ENCODE data around the gene ICAM3.
A peak's percentile ranks its signal among the peaks of the same experiment; 100 is the strongest.

ICAM3 gene

DNA sequence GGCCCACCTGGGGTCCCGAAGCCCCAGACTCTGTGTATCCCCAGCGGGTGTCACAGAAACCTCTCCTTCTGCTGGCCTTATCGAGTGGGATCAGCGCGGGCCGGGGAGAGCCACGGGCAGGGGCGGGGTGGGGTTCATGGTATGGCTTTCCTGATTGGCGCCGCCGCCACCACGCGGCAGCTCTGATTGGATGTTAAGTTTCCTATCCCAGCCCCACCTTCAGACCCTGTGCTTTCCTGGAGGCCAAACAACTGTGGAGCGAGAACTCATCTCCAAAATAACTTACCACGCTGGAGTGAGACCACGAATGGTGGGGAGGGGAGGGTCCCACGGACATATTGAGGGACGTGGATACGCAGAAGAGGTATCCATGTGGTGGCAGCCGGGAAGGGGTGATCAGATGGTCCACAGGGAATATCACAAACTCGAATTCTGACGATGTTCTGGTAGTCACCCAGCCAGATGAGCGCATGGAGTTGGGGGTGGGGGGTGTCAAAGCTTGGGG, 50.7 kb downstream of the ICAM3 start:
- H3K27me3 ChIP-seq (replicated peaks), result peaks cover 37% of the 10 kb centered on the region
- no peak for DNase-seq
- no peak overlapping the region for H3K27ac ChIP-seq
- peak overlapping the region; percentile 32 for H3K4me3 ChIP-seq (ENCODE audit: low read depth, low read length)
- TF ChIP-seq, protein P1, sequence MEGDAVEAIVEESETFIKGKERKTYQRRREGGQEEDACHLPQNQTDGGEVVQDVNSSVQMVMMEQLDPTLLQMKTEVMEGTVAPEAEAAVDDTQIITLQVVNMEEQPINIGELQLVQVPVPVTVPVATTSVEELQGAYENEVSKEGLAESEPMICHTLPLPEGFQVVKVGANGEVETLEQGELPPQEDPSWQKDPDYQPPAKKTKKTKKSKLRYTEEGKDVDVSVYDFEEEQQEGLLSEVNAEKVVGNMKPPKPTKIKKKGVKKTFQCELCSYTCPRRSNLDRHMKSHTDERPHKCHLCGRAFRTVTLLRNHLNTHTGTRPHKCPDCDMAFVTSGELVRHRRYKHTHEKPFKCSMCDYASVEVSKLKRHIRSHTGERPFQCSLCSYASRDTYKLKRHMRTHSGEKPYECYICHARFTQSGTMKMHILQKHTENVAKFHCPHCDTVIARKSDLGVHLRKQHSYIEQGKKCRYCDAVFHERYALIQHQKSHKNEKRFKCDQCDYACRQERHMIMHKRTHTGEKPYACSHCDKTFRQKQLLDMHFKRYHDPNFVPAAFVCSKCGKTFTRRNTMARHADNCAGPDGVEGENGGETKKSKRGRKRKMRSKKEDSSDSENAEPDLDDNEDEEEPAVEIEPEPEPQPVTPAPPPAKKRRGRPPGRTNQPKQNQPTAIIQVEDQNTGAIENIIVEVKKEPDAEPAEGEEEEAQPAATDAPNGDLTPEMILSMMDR (IDR thresholded peaks at IDR 0.05; ENCODE audit: low read depth, low read length, missing control alignments), result no peak
- in situ Hi-C loops (cut with HindIII; ENCODE audit: low pct_ligation_motif_present, low sequenced_read_pairs), result no loop called here
- H3K36me3 ChIP-seq (replicated peaks), result peaks cover 13% of the 10 kb centered on the region

DNA sequence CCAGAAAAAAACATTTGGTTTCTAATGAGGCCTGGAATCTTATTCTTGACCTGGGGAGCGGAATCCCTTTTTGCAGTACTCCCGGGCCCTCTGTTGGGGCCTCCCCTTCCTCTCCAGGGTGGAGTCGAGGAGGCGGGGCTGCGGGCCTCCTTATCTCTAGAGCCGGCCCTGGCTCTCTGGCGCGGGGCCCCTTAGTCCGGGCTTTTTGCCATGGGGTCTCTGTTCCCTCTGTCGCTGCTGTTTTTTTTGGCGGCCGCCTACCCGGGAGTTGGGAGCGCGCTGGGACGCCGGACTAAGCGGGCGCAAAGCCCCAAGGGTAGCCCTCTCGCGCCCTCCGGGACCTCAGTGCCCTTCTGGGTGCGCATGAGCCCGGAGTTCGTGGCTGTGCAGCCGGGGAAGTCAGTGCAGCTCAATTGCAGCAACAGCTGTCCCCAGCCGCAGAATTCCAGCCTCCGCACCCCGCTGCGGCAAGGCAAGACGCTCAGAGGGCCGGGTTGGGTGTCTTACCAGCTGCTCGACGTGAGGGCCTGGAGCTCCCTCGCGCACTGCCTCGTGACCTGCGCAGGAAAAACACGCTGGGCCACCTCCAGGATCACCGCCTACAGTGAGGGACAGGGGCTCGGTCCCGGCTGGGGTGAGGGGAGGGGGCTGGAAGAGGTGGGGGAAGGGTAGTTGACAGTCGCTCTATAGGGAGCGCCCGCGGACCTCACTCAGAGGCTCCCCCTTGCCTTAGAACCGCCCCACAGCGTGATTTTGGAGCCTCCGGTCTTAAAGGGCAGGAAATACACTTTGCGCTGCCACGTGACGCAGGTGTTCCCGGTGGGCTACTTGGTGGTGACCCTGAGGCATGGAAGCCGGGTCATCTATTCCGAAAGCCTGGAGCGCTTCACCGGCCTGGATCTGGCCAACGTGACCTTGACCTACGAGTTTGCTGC, 52.4 kb downstream of the ICAM3 start, which contains the start of gene ICAM4:
Gene ICAM4 (plus strand): TSS at position 153 of the 935 bp plus-strand sequence. CDS start 58 bp downstream, at position 211.
- no peak for DNase-seq
- Histone ChIP-seq H3K4me3 (ENCODE audit: low read depth, low read length) (no peak within 1 kb of the TSS), H3K27me3 (replicated peaks) (peaks cover 22% of the 10 kb centered on the region), H3K36me3 (replicated peaks) (peaks cover 13% of the 10 kb centered on the region), H3K27ac (no peak within 1 kb of the TSS)
- in situ Hi-C loops (cut with HindIII; ENCODE audit: low pct_ligation_motif_present, low sequenced_read_pairs), result no loop called here
- TF ChIP-seq, protein P1 (IDR thresholded peaks at IDR 0.05; ENCODE audit: low read depth, low read length, missing control alignments), result no peak

DNA sequence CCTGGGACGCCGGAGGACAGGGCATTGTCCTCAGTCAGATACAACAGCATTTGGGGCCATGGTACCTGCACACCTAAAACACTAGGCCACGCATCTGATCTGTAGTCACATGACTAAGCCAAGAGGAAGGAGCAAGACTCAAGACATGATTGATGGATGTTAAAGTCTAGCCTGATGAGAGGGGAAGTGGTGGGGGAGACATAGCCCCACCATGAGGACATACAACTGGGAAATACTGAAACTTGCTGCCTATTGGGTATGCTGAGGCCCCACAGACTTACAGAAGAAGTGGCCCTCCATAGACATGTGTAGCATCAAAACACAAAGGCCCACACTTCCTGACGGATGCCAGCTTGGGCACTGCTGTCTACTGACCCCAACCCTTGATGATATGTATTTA, 54.0 kb downstream of the ICAM3 start:
- H3K4me3 ChIP-seq (ENCODE audit: low read depth, low read length), result no peak overlapping the region
- peaks cover 13% of the 10 kb centered on the region for H3K36me3 ChIP-seq (replicated peaks)
- H3K27ac ChIP-seq, result no peak overlapping the region
- in situ Hi-C loops (cut with HindIII; ENCODE audit: low pct_ligation_motif_present, low sequenced_read_pairs), result no loop called here
- H3K27me3 ChIP-seq (replicated peaks), result peaks cover 6% of the 10 kb centered on the region
- TF ChIP-seq, protein P1 (IDR thresholded peaks at IDR 0.05; ENCODE audit: low read depth, low read length, missing control alignments), result no peak
- DNase-seq, result no peak

DNA sequence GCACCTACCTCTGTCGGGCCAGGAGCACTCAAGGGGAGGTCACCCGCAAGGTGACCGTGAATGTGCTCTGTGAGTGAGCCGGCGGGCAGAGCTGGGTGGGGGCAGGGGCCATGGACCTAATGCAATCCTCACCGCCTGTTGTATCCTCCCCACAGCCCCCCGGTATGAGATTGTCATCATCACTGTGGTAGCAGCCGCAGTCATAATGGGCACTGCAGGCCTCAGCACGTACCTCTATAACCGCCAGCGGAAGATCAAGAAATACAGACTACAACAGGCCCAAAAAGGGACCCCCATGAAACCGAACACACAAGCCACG, 54.5 kb downstream of the ICAM3 start:
- Histone ChIP-seq H3K27me3 (replicated peaks) (peaks cover 1% of the 10 kb centered on the region), H3K27ac (no peak overlapping the region), H3K4me3 (ENCODE audit: low read depth, low read length) (no peak overlapping the region), H3K36me3 (replicated peaks) (peaks cover 13% of the 10 kb centered on the region)
- in situ Hi-C loops (cut with HindIII; ENCODE audit: low pct_ligation_motif_present, low sequenced_read_pairs), result no loop called here
- TF ChIP-seq, protein P1 (IDR thresholded peaks at IDR 0.05; ENCODE audit: low read depth, low read length, missing control alignments), result no peak
- no peak for DNase-seq

DNA sequence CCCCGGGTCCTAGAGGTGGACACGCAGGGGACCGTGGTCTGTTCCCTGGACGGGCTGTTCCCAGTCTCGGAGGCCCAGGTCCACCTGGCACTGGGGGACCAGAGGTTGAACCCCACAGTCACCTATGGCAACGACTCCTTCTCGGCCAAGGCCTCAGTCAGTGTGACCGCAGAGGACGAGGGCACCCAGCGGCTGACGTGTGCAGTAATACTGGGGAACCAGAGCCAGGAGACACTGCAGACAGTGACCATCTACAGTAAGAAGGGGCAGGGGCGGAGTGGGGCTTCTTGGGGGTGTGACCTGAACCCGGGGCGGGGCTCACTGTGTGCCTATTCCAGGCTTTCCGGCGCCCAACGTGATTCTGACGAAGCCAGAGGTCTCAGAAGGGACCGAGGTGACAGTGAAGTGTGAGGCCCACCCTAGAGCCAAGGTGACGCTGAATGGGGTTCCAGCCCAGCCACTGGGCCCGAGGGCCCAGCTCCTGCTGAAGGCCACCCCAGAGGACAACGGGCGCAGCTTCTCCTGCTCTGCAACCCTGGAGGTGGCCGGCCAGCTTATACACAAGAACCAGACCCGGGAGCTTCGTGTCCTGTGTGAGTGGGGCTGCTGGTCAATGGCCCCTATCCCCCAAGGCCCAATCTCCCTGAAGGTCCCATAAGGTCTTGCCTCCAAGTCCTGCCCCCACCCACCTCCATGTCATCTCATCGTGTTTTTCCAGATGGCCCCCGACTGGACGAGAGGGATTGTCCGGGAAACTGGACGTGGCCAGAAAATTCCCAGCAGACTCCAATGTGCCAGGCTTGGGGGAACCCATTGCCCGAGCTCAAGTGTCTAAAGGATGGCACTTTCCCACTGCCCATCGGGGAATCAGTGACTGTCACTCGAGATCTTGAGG, 55.1 kb downstream of the ICAM3 start:
- in situ Hi-C loops (cut with HindIII; ENCODE audit: low pct_ligation_motif_present, low sequenced_read_pairs), result no loop called here
- Histone ChIP-seq H3K4me3 (ENCODE audit: low read depth, low read length) (no peak overlapping the region), H3K36me3 (replicated peaks) (peaks cover 13% of the 10 kb centered on the region), H3K27me3 (replicated peaks) (no peaks in the 10 kb centered on the region), H3K27ac (no peak overlapping the region)
- TF ChIP-seq, protein P1 (IDR thresholded peaks at IDR 0.05; ENCODE audit: low read depth, low read length, missing control alignments), result no peak
- no peak for DNase-seq

Measured in brain microvascular endothelial cell (primary cell).